Fibroblast of skin of left quadriceps (primary cell): ENCODE data around the gene TAF1B.

ENCODE experiments used
- DNase-seq, 2 experiments: peaks; one replicate each; pipeline ENCODE4 v3.0.0-alpha.2; 2013; ENCODE audit warnings: low read depth in 2 of 2

Gene TAF1B

DNA sequence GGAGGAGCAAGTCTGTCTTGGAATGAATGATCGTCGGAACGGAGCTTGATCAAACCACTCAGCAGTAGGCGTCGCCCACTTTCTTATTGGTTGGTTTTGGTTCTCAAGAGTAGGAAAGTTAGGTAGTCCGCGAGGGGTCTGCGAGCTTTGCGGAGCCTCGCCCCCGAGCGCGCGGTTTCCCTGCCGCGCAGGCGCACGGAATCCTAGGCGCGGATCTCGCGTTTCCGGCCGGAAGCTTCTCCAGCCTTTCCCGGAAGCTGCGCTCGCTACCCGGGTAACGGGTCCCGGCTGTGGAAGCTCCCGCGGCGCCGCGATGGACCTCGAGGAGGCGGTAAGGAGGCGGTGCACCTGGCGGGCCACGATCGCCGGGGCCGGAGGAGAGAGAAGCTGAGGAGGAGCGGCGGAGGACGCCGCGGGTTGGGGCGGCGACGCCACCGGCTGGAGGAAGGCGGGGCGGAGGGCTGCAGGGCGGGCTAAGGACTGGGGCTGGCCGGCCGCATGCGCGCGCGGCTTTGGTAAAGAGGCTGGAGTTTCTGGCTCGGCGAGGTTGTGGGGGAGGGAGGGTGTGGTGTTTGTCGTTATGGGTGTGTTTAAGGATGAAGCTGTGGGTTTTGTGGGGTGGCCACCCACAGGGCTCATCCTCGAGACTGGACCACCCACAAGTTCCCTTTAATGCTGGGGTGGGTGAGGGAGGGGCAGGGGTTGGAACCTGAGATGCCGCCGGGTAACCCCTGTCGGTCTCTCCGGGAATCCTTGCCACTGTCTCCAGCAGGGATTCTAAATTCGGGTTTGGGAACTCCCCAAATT is at the start of gene TAF1B:
TAF1B (plus strand) TSS at position 246 of the 807 bp plus-strand sequence; CDS start at position 314, 68 bp downstream.
- DNase-seq = peak; percentile 85 to 87

DNA sequence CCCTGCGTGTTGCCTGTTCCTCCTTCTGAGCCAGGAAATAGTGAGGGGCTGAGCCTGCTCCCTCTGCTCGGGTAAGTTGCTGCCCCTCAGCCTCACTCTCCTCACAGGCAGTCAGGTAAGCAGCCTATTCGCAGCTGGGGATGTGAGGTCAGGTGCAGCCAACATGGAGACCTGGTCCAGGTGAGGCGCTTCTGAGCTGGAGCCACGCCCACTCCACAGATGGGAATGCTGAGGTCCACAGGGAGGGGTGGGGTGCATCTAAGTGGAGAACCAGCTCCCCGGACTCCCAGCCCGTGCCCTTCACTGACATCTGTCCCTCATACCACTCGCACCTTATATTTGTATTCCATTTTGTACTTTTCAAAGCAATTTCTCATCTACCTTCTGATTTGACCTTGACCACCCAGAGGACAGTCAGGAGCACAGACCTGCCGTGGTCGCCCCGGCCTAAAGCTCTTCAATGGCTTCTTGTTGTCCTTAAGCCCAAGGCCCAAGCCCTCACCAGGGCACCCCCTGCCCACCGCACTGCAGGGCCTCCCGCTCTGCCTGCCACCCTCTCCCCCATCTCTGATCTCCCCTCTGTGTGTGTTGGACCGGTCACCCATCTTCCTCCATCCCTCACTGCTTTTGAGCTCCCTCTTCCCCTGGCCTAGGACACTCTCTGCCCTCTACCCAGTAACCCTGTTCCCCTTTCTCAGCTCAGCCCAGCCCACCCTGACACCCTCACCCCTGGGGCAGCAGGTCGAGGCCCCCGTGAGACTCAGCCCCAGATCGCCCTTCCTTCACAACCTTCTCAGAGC is 49.2 kb upstream of the TAF1B start:
- DNase-seq = no peak

DNA sequence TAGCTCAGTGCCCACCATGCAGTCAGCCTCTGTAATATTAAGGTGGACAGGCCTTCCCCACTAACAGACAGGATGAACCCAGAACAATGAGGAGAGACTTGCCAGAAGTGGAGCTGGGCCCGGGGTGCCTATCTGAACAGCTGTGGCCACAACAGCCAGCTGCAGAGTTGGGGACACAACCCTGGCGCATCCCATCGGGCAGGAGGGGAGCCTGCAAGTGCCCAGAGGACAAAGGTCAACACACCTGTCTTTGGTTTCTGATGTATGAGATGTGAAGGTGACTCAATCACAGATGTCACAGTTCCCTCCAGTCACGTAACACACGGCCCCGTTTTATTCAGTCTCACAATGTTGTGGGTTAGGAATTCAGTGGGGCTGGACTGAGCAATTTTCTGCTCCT is 48.2 kb upstream of the TAF1B start:
- DNase-seq = no peak

DNA sequence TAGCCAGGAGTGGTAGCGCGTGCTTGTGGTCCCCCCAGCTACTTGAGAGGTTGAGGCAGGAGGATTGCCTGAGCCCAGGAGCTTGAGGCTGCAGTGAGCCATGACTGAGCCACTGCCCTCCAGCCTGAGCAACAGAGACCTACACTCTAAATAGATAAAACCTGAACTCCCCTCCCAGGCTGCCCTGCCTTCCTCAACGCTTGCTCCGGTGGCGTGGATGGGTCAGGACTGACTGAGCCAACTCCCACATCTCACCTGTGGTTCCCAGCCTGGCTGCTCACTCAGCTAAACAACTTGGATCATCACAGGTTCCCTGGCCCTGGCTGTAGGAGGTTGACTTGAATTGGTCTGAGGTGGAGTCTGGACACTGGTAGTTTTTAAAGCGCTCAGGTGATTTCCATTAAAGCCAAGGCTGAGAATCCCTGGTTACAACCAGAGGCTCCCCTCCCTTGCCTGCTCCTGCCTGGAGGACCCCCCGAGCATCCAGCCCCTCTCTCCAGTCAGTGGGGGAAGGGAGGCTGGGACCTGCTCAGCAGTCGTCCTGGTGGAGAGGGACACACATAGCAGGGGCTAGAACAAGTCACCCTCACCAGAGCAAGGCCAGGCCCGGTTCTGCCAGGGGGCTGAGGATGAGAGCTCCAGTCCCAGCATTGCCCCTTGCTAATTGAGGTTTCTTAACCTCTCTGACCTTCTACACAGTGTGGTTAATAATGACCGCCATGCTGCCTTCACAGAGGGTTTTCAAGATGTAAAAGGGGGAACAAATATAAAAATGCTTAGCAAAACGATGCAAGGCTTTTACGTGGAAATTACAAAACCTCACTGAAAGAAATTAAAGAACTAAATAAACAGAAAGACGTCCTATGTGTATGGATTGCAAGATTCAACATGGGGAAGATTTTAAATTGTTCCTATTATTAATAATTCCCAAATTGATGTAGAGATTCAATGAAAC is 46.9 kb upstream of the TAF1B start:
- DNase-seq = no peak

DNA sequence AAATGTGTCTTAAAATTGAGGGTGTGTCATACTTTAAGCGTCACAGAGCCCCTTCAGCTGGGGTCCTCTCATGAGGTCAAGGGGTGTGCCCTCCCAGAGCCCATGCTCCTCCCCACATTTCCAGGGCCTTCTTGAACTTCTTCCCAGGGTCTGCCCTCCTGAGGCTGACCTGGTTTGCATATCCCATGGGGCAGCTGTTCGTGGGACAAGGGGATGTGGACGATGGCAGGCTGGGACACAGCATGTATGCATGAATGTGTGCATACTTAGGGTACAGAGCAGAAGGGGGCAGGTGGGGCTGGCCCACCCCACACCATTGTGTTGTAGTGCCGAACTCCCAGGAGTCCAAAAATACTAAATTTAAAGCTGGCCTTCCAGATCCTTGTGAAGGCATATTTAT is 46.2 kb upstream of the TAF1B start:
- no peak for DNase-seq

DNA sequence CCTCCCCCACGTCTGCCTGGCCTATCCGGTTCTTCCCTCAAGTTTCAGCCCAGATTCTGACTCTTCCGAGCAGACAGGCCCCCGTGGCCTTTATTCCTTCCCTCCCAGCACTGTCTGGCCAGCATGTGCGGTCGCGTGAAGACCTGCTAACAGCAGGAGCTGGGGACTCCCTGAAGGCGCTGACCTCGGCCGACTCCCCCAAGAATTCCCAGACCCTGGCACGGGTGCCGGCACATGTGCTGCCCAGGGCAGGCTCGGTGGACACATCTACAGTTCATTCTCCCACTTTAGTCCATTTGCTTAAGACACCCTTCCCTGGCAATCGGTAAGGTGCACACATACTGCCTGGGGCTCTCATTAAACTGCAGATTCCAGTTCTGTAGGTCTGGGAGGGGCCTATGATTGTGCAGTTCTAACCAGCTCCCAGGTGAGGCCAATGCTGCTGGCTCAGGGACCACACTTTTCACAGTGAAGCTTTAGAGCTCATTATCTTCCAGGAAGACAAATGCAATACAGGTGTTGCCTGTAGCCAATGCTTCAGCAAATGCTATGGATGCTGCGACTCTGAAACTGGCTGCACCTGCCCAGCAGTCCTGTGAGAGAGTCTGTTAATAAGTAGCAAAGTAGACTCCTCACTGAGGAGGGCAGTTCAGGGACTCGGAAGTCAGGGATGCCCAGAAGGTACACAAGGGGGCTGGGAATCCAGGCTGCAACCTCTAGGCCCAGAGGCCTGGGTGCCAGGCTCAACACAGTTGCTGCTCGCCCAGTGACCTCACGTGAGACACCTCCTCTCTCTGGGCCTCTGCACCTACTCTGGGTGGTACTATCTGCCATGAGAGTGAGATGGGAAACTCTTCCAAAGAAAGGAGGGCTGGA is 45.4 kb upstream of the TAF1B start:
- DNase-seq = no peak

DNA sequence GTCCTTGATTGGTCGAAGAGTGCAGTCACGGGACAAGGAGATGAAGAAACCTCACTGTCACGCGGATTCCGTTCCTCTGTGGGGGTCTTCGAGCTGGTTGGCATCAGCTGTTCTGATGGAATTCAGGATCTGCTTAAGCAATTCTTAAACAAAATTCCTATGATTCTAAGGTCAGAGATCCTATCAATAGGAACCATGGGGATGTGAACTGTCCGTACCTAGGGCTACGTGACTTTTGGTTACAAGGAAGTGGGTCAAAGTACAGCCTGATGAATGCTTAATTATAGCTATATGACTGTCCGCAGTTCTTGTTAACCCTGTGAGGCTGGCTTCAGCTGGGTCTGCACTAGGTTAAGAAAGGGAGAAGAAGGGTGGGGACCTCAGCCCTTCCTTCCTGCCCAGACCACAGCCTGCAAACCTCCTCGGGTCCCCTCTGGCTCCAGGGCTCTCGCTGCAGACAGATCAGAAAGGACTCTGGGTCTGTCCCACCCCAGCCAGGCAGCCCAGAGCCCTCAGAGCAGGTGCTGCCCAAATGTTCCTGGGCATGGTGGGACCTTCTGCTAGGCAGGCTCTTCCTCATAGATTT is 44.2 kb upstream of the TAF1B start:
- no peak for DNase-seq

DNA sequence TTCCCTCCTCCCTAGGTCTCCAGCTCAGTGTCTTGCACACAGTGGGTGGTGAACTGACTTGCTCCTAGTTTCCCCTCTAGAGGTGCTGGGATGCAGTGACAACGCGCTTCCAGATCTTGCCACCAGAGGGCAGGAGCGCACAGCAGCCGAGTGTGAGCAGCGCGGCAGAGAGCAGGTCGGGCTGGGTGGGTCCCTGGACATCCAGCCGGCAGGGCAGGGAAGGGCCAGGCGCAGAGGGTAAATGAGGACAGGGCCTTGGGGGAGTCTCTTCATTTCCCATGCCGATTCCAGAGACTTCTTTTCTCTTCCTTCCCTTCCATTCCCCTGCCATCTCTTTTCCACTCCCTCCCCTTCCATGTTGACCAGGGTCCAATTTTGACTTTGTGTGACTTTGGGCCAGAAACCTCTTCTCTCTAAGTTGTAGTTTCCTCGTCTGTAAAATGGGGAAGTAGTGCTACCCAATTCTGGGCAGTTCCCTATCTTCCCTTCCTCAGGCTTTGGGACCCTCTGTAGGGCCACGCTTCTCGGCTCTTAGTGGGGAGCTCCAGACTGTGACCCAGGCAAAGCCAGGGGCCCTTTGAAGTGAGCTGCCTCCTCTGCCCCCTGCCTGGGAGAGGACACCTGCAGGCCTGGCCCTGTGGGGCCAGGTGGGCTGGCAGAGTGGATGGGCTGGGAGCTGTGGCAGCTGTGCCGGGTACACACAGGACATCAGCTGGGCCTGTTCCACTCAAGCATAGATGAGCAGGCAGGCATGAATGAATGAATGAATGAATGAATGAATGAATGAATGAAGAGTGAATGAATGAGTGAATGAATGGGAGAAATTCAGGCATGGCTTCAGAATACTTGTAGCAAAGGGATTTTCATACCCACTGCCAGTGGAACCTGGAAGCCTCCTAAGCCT is 43.3 kb upstream of the TAF1B start:
- DNase-seq = peak; percentile 48 to 54

DNA sequence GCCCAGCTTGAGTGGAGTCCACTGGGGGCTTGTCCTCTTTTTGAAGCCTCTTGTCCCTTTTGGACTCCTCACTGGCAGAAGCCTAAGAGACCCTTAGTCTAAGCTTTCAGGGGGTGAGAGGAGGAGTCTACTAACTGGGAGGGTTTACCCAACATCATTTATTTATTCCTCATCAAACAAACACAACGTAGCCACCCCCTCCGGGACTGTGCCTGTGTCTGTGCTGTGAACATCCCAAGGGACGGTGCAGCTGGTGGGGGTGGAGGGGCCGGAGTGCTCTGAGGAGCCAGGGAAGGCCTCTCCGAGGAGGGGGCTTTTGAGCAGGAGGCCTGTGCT is 42.7 kb upstream of the TAF1B start:
- no peak for DNase-seq

DNA sequence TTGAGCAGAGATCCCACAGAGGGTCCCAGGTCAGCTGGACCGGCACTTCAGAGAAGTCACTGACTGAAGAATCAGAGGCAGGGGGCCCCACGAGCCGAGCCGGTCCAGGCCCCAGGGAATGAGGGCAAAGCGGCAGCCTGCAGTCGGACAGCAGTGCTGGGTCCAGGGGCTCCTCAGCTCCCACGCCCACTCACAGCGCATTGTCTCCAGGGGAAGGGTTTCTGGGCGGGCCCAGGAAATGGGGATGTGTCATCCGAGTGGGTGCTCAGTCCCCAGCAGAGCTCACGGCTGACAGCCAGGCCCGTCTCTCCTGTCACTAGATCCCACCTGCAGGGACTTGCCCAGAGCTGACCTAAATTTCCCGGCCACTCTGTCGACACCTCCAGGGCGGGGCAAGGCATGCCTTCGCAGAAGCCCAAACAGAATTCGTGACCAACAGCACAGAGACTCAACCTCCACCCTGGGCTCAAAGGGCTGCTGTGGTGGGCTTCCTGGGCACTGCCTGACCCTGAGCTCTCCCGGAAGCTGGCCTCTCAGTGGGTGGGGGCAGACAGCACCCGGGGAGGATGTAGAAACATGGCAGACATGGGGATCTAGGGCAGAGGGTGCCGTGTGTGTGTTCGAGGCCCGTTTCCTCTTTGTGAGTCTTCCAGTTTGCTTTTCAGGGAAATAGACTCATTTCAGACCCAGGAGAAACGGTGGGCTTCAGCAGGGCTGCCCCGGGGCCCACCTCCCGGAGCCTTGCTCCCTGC is 42.1 kb upstream of the TAF1B start:
- no peak for DNase-seq

DNA sequence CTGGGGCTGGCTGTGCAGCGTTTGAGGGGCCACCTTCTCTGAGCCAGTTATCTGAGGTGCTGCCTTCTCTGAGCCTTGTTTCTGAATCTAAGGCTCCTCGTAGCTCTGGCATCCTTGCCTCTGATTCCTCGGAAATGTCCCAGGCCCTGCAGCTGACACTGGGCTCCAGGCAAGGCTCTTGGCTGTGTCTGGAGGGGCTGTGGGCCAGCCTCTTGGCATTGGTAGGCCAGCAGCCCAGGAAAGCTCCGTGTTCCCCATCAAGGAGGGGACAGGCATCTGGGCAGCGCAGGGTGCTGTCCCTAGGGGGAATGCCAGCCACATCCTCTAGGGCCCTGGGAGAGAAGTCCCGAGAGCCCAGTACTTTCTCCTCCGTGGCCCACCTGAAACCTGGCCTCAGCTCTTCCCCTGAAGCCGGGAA is 40.7 kb upstream of the TAF1B start:
- DNase-seq = no peak

DNA sequence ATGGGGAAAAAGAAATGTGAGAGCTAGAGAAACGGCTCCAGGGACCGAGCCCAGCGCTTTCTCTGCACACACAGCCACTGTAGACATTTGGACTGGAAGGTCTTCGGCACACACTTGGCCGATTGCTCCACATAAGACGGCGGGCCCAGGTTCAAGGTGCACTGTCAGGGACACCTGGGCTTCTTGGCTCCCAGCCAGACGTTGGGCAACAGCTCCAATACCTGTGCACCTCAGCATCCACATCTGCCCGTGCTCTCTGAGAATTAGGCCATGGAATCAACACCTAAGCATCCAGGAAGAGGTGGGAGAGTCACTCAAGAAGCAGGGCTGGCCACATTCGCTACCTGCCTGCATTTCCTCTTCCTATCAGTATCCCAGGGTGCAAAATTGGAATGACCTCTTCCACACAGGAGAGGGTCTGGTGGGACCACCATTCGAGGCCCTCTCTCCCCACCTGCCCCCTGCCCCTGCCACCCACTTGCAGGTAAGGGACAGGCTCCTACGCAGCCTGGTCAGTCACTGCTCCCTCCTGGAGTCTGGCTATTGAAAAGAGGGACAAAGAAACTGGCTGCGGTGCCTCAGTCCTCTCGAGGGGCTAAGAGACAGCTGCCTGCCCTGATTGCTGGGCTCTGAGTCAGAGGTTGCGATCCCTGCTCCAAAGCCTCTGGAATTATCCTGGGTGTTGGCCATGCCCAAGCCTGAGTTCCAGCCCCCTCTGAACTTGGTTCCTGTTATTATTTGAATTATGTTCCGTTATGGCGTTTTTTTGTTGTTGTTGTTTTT is 40.1 kb upstream of the TAF1B start:
- no peak for DNase-seq

DNA sequence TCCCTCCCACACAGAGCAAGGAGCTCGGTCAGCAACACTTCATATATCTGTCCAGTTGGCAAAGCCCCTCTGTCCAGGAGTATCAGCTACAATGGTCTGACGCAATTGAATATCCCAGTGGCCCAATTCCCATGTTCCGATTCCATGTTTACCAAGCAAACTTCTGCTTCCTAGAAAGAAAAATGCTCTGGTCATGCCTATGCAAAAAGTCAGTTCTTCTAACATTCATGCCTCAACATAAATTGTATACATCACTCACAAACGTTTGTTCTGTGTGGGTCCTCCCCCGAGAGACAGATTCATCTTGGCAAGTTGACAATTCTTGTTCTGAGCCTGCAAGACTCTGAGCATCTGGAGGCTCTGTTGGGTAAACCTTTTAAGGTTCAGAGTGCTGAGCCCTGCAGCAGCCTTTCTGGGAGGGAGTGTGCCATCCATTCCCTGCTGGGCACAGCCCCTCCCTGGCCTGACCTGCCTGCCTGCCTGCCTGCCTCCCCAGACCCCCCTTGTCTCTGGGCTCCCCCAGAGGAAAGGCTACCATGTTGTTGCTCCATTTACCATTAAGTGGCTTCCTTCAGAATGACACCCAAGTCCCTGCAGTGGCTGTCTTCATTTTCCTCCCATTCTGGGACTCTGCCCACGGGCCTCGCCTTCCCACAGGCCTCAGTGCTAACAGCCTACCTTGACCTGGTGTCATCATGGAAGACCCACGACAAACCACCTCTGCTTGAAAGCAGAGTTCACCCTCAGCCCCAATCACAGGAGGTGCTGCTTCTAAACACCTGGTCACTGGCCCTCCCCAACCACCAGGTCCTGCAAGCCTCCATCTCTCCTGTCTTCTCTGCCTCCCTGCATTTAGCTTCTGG is 37.6 kb upstream of the TAF1B start:
- DNase-seq = no peak

DNA sequence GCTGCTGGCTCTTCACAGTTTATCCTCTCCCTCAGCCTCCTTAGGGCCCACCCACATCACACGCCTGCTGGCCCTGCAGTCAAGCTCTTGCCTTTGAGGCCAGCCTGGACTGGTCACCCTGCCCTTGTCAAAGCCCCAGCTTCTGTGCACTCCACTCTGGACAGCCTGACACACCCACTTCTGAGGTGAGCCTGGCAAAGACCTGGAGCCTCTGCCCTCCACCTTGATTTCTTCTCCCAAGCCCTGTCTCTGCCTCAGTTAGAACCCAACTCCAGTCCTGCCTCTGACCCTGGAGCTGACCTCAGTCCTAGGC is 37.0 kb upstream of the TAF1B start:
- no peak for DNase-seq

DNA sequence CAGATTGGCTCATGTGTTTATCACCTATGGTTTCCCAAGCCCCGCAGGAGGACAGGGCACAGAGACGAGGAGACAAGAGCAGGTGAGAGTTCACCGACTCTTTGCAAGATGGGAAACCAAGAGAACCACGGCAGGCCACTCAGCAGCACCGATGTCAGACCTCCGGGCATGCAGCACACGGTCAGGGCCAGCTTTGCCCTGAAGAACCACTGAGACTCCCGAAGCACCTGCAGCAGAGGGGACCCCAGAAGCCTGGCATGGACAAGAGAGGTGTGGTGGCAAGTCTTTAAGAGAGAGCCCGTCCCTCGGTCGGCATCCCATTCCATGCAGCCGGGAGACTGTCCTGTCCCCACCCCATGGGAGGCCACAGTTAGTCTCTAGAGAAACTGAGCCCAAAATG is 36.6 kb upstream of the TAF1B start:
- DNase-seq = no peak

DNA sequence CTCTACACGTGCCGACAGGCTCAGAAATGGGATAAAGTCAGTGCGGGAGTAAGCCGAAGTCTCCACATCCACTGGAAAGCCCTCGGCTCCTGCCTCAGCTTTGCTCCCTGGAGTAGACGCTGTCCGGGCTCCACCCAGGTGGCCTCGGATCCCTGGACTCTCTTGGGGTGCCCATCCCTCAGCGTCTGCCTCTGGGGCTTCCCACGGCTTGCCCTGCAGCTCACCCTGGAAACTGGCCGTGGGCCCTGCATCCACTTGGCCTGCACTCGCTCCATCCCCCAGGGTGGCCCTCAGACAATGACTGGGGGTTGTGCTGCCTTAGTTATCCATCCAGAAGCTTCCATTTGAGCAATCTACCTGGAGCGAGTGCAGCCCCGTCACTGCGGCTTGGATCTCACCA is 36.2 kb upstream of the TAF1B start:
- no peak for DNase-seq

DNA sequence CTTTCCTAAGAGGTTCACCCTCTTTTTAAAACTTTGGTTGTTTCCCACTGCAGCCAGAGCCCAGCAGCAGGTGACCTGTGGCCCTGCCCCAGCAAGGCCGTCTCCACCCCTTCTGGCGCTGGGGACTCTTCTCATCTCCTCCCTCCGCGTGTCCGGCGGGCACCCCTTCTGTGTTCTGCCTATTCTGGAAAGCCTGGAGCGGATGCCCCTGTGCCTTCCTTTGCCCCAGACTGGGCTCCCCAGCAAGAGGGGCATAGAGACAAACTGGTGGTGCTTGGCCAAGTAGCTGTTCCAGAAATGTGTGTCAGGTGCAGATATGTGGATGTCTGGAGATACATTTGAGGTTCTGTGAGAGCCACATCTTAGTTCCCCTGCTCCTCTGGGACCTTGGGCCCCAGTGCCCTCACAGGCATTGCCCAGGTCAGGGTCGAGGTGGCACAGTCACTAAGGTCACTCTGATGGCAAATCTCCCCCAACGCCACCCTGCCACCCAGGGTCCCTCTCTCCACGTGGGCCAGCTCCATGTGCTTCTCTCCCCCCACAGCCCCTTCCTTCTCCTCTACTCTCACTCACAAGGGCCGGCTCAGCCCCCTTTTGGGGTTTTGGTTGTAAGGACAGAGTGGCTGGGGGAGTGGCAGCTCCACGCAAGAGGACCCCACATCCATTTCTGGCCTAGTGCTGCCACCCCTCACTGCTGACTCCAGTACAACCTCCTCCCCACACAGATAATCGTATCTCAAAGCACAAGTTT is 35.5 kb upstream of the TAF1B start:
- DNase-seq = no peak
